CD4-positive, alpha-beta T cell treated with Interleukin-4 for 4 hours (primary cell): Measurements from ENCODE around the gene ITPR1.

Source experiments
- DNase-seq: peaks from one replicate; pipeline ENCODE4 v3.0.0-alpha.2; 2020

ITPR1 gene

GRCh38 chr3:4511491-4512262, 18.5 kb downstream of the ITPR1 start:
- no peak for DNase-seq

- no peak for DNase-seq
Observed at GRCh38 chr3:4512895-4513616, 19.9 kb downstream of the ITPR1 start.

GRCh38 chr3:4514321-4514720, 21.2 kb downstream of the ITPR1 start:
- DNase-seq: no peak

- no peak for DNase-seq
Observed at GRCh38 chr3:4514916-4515315, 21.8 kb downstream of the ITPR1 start.

GRCh38 chr3:4515916-4516579, 22.9 kb downstream of the ITPR1 start:
- DNase-seq: no peak

- no peak for DNase-seq
Observed at GRCh38 chr3:4517093-4517492, 23.9 kb downstream of the ITPR1 start.

GRCh38 chr3:4517643-4518311, 24.6 kb downstream of the ITPR1 start:
- DNase-seq: no peak

- DNase-seq: no peak
Observed at GRCh38 chr3:4520033-4520816, 27.1 kb downstream of the ITPR1 start.

GRCh38 chr3:4522947-4523346, 29.8 kb downstream of the ITPR1 start:
- no peak for DNase-seq

- DNase-seq: no peak
Observed at GRCh38 chr3:4523710-4524698, 30.9 kb downstream of the ITPR1 start.

GRCh38 chr3:4525560-4526223, 32.5 kb downstream of the ITPR1 start:
- DNase-seq: no peak

- DNase-seq: no peak
Observed at GRCh38 chr3:4528320-4528719, 35.2 kb downstream of the ITPR1 start.

- no peak for DNase-seq
Observed at GRCh38 chr3:4528819-4529600, 35.9 kb downstream of the ITPR1 start.

GRCh38 chr3:4529876-4530588, 36.9 kb downstream of the ITPR1 start:
- DNase-seq: no peak

- no peak for DNase-seq
Observed at GRCh38 chr3:4531478-4532025, 38.4 kb downstream of the ITPR1 start.

GRCh38 chr3:4532535-4533112, 39.5 kb downstream of the ITPR1 start:
- no peak for DNase-seq

GRCh38 chr3:4533489-4534443, 40.6 kb downstream of the ITPR1 start:
- no peak for DNase-seq
